SK-N-SH treated with all-trans-retinoic acid at 6 μM for 48 hours (cell line): Measurements from ENCODE around the gene SUFU.

Experiments
- ARNTL ChIP-seq: fragments of 450-650 bp; formaldehyde crosslinking; IDR thresholded peaks from 2 replicates; pipeline ENCODE4 v1.5.0; 2020; ENCODE audit warnings: low read depth, mild to moderate bottlenecking, moderate library complexity, borderline replicate concordance
- CSRNP3 ChIP-seq: fragments of 250-450 bp; sonication (Bioruptor Pico); IDR thresholded peaks from 2 replicates; pipeline ENCODE4 v1.5.1; 2021; ENCODE audit warnings: mild to moderate bottlenecking, moderate library complexity
- RARB ChIP-seq: fragments of 250-450 bp; sonication (Bioruptor Pico); IDR thresholded peaks from 2 replicates; pipeline ENCODE4 v1.8.0; 2021; ENCODE audit warnings: mild to moderate bottlenecking, moderate library complexity
- ZFP3 ChIP-seq: fragments of 250-450 bp; sonication (Bioruptor Pico); IDR thresholded peaks from 2 replicates; pipeline ENCODE4 v1.5.0; 2020; ENCODE audit warnings: mild to moderate bottlenecking, moderate library complexity
- ZNF70 ChIP-seq: fragments of 450-650 bp; formaldehyde crosslinking; IDR thresholded peaks from 2 replicates; pipeline ENCODE4 v1.5.0; 2020; ENCODE audit warnings: mild to moderate bottlenecking, moderate library complexity
- TF ChIP-seq, protein P1 (sequence below): fragments of 250-450 bp; sonication (Bioruptor Pico); IDR thresholded peaks from 2 replicates; pipeline ENCODE4 v1.8.0; 2020; ENCODE audit warnings: mild to moderate bottlenecking, moderate library complexity, borderline replicate concordance

GRCh38 chr10:102630663-102631062 lies 126.9 kb downstream of the SUFU start:
- TF ChIP-seq, protein P1, sequence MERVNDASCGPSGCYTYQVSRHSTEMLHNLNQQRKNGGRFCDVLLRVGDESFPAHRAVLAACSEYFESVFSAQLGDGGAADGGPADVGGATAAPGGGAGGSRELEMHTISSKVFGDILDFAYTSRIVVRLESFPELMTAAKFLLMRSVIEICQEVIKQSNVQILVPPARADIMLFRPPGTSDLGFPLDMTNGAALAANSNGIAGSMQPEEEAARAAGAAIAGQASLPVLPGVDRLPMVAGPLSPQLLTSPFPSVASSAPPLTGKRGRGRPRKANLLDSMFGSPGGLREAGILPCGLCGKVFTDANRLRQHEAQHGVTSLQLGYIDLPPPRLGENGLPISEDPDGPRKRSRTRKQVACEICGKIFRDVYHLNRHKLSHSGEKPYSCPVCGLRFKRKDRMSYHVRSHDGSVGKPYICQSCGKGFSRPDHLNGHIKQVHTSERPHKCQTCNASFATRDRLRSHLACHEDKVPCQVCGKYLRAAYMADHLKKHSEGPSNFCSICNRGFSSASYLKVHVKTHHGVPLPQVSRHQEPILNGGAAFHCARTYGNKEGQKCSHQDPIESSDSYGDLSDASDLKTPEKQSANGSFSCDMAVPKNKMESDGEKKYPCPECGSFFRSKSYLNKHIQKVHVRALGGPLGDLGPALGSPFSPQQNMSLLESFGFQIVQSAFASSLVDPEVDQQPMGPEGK (CRISPR knock-in tag), result no peak
- TF ChIP-seq CSRNP3, result no peak
- TF ChIP-seq ARNTL (CRISPR knock-in tag), result no peak
- TF ChIP-seq ZNF70 (CRISPR knock-in tag), result no peak
- TF ChIP-seq RARB (CRISPR knock-in tag), result no peak
- TF ChIP-seq ZFP3 (CRISPR knock-in tag), result no peak
